ENCODE results near the gene RPL13. TPM values are rescaled to one million over a fixed set of nuclear protein-coding genes. Genes with fewer than 3 reads are reported as not detected.

The RPL13 gene
- total RNA-seq, 4 donors from 2014 or later: 1,597 to 3,276 (median 2,603) TPM

- H3K27me3 ChIP-seq: no peaks in the 10 kb centered on the region
- H3K4me1 ChIP-seq: peaks cover 0 to 36% (median 0%) of the 10 kb centered on the region in 4 donors
- H3K4me3 ChIP-seq: no peak overlapping the region
- TF ChIP-seq POLR2A (IDR thresholded peaks at IDR 0.05): no peak
- TF ChIP-seq CTCF (IDR thresholded peaks at IDR 0.05): no peak
- no peaks in the 10 kb centered on the region for H3K36me3 ChIP-seq
- DNase-seq: no peak
- no peak overlapping the region for H3K27ac ChIP-seq
- H3K9me3 ChIP-seq: no peaks in the 10 kb centered on the region
These were observed 49.6 kb downstream of the RPL13 start for GRCh38 chr16:89610108-89610453.

GRCh38 chr16:89612415-89613166 lies 52.1 kb downstream of the RPL13 start:
- H3K4me3 ChIP-seq: no peak overlapping the region

GRCh38 chr16:89613231-89613953 lies 52.9 kb downstream of the RPL13 start, which contains the start of gene DPEP1:
Gene DPEP1 (plus strand): TSS chr16:89613642. CDS start chr16:89630411, 16,769 bp downstream.
- no peaks in the 10 kb centered on the region for H3K9me3 ChIP-seq
- H3K4me3 ChIP-seq: peak within 1 kb of the TSS in 3 of 4 donors; percentile 32 to 59 (median 55)
- peak within 1 kb of the TSS in 3 of 4 donors; percentile 75 to 90 (median 85) for H3K27ac ChIP-seq
- H3K4me1 ChIP-seq: peaks cover 0 to 43% (median 0%) of the 10 kb centered on the region in 4 donors
- H3K27me3 ChIP-seq: no peaks in the 10 kb centered on the region
- no peak for TF ChIP-seq CTCF (IDR thresholded peaks at IDR 0.05)
- peak; percentile 89 to 91 for TF ChIP-seq POLR2A (IDR thresholded peaks at IDR 0.05)
- DNase-seq: peak in 2 of 3 donors; percentile 80 to 83
- no peaks in the 10 kb centered on the region for H3K36me3 ChIP-seq

More at GRCh38 chr16:89612415-89613166, 52.1 kb downstream of the RPL13 start:
- no peak for DNase-seq
- TF ChIP-seq CTCF (IDR thresholded peaks at IDR 0.05) (no peak), POLR2A (IDR thresholded peaks at IDR 0.05) (no peak)
- no peaks in the 10 kb centered on the region for H3K36me3 ChIP-seq
- H3K9me3 ChIP-seq: no peaks in the 10 kb centered on the region
- H3K27ac ChIP-seq: peak overlapping the region in 2 of 4 donors; percentile 85 to 90
- no peaks in the 10 kb centered on the region for H3K27me3 ChIP-seq
- peaks cover 0 to 51% (median 0%) of the 10 kb centered on the region in 4 donors for H3K4me1 ChIP-seq

GRCh38 chr16:89613954-89614459 lies 53.5 kb downstream of the RPL13 start:
- H3K4me3 ChIP-seq: peak overlapping the region in 3 of 4 donors; percentile 32 to 59 (median 55)
- H3K27me3 ChIP-seq: no peaks in the 10 kb centered on the region
- H3K9me3 ChIP-seq: no peaks in the 10 kb centered on the region
- H3K27ac ChIP-seq: peak overlapping the region in 3 of 4 donors; percentile 75 to 90 (median 85)
- TF ChIP-seq CTCF (IDR thresholded peaks at IDR 0.05) (no peak), POLR2A (IDR thresholded peaks at IDR 0.05) (no peak)
- DNase-seq: no peak
- H3K36me3 ChIP-seq: no peaks in the 10 kb centered on the region
- peaks cover 0 to 37% (median 0%) of the 10 kb centered on the region in 4 donors for H3K4me1 ChIP-seq

Small RNAs within 50 kb of the gene (small RNA-seq; reads per million reads assigned to genes)
- gene SNORD68: 0 reads per million in 2 donors

Other genes with a start within 250 kb of the RPL13 start
- gene ANKRD11, start 70.1 kb upstream of the RPL13 start, total RNA-seq: 100 to 1,000 TPM; 177 to 227 (median 211) TPM
- 100 to 1,000 TPM; 242 to 461 (median 378) TPM for gene SPG7, start 52.3 kb upstream of the RPL13 start, total RNA-seq
- 10 to 100 TPM in 3 of 4 donors, 1 to 10 TPM in 1; 7.4 to 48.7 (median 13.5) TPM for gene CPNE7, start 15.1 kb downstream of the RPL13 start, total RNA-seq
- 1,000 to 10,000 TPM in 3 of 4 donors, 100 to 1,000 TPM in 1; 272 to 3,324 (median 2,161) TPM for gene DPEP1, start 53.0 kb downstream of the RPL13 start, total RNA-seq
- 100 to 1,000 TPM in 3 of 4 donors, 10 to 100 TPM in 1; 88.3 to 246 (median 196) TPM for gene CHMP1A, start 97.0 kb downstream of the RPL13 start, total RNA-seq
- 10 to 100 TPM; 13.9 to 76.7 (median 25.6) TPM for gene SPATA33, start 97.2 kb downstream of the RPL13 start, total RNA-seq
- 100 to 1,000 TPM in 3 of 4 donors, 10 to 100 TPM in 1; 97.9 to 198 (median 158) TPM for gene CDK10, start 126.0 kb downstream of the RPL13 start, total RNA-seq
- 10 to 100 TPM; 19.0 to 44.7 (median 36.7) TPM for gene SPATA2L, start 141.0 kb downstream of the RPL13 start, total RNA-seq
- gene VPS9D1, start 160.2 kb downstream of the RPL13 start, total RNA-seq: 10 to 100 TPM; 14.9 to 45.9 (median 27.9) TPM
- gene ZNF276, start 160.9 kb downstream of the RPL13 start, total RNA-seq: 100 to 1,000 TPM in 3 of 4 donors, 10 to 100 TPM in 1; 59.0 to 270 (median 125) TPM

All from Peyer's patch (tissue), 4 donors.